NCI-H1694 (cell line): ENCODE results near the gene SH3TC1.
A peak's percentile ranks its signal among the peaks of the same experiment; 100 is the strongest.

Source experiments
- DNase-seq: peaks from one replicate; lab custom pipeline; 2025; lab: John Stamatoyannopoulos, UW

The SH3TC1 gene

GRCh38 chr4:8276358-8277240 is 77.5 kb downstream of the SH3TC1 start:
- peak; percentile 48 for DNase-seq

- no peak for DNase-seq
Observed at GRCh38 chr4:8277356-8278008, 78.4 kb downstream of the SH3TC1 start.

GRCh38 chr4:8278009-8278395 is 78.9 kb downstream of the SH3TC1 start:
- no peak for DNase-seq

- peak; percentile 54 for DNase-seq
Observed at GRCh38 chr4:8278421-8279287, 79.6 kb downstream of the SH3TC1 start.

GRCh38 chr4:8279321-8280157 is 80.4 kb downstream of the SH3TC1 start:
- DNase-seq: no peak

- no peak for DNase-seq
Observed at GRCh38 chr4:8280158-8280875, 81.2 kb downstream of the SH3TC1 start.

GRCh38 chr4:8280876-8281440 is 81.9 kb downstream of the SH3TC1 start:
- DNase-seq: no peak

GRCh38 chr4:8281519-8282133 is 82.5 kb downstream of the SH3TC1 start:
- peak; percentile 58 for DNase-seq

GRCh38 chr4:8282134-8282641 is 83.1 kb downstream of the SH3TC1 start:
- no peak for DNase-seq

- no peak for DNase-seq
Observed at GRCh38 chr4:8282742-8283141, 83.7 kb downstream of the SH3TC1 start.

- DNase-seq: no peak
Observed at GRCh38 chr4:8283161-8283560, 84.1 kb downstream of the SH3TC1 start.

- no peak for DNase-seq
Observed at GRCh38 chr4:8283631-8284121, 84.6 kb downstream of the SH3TC1 start.

- DNase-seq: no peak
Observed at GRCh38 chr4:8284391-8284790, 85.3 kb downstream of the SH3TC1 start.

GRCh38 chr4:8285143-8285975 is 86.3 kb downstream of the SH3TC1 start:
- no peak for DNase-seq

GRCh38 chr4:8285976-8286718 is 87.1 kb downstream of the SH3TC1 start:
- DNase-seq: no peak

- no peak for DNase-seq
Observed at GRCh38 chr4:8286719-8287342, 87.7 kb downstream of the SH3TC1 start.
